ENCODE data around the gene ABCC1.
"Not testable (repeated sequence)": the region's sequence is repeated elsewhere in the genome, so short reads cannot be mapped to it uniquely, and the experiment has no call there.

ABCC1 gene

GRCh38 chr16:15946257-15947044 is 3.0 kb upstream of the ABCC1 start:
- DNase-seq, result no peak

GRCh38 chr16:15947983-15948509 is 1.4 kb upstream of the ABCC1 start:
- no peak for DNase-seq

DNA sequence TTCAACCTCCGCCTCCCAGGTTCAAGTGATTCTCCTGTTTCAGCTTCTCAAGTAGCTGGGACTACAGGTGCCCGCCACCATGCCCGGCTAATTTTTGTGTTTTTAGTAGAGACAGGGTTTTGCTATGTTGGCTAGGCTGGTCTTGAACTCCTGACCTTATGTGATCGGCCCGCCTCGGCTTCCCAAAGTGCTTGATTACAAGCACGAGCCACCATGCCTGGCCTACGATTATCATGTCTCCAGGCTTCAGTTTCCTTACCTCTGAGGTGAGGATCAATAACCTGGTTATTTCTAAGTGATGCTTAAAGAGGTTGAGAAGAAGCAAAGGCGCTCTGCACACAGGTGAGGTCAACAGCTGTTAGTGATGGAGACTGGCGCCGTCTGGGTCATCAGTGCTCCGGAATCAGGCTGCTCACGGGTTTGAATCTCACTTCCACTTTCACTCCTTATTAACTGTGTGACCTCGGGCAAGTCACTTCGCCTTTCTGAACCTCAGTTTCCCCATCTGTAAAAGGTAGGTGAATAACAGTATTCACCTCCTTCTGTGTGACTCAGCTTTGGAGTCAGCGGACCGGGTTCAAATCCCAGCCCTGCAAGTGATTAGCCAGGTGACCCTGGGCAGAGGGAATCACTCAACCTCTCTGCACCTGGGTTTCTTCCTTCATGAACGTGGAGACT is 745 bp upstream of the ABCC1 start:
- no peak for DNase-seq

GRCh38 chr16:15950161-15950854 is 892 bp downstream of the ABCC1 start:
- no peak for DNase-seq

GRCh38 chr16:15950869-15951268 is 1.5 kb downstream of the ABCC1 start:
- no peak for DNase-seq

- no peak for DNase-seq
Observed at GRCh38 chr16:15951852-15952251, 2.4 kb downstream of the ABCC1 start.

DNA sequence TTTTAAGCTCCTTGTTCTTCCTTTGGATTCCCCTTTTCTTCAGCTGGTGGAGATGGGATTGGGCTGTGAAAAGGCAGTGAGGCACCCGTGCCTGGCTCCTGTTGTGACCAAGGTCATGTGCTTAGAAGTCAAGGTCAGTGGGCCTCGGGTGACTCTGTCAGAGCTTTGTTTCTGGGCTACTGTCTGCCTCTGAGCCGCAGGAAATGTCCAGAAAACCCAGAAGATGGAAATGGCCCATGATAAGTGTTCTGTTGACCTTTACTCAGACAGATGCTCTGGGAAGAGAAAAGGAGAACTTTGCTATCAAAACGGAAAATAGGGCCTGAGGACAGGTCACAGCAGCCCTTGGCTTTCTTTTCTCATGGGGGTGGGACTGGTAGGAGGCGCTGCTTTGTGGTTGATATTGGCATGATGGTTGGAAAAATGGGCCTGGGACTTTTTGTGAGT is 2.9 kb downstream of the ABCC1 start:
- DNase-seq, result no peak

- no peak for DNase-seq
Observed at GRCh38 chr16:15953477-15953876, 4.1 kb downstream of the ABCC1 start.

DNA sequence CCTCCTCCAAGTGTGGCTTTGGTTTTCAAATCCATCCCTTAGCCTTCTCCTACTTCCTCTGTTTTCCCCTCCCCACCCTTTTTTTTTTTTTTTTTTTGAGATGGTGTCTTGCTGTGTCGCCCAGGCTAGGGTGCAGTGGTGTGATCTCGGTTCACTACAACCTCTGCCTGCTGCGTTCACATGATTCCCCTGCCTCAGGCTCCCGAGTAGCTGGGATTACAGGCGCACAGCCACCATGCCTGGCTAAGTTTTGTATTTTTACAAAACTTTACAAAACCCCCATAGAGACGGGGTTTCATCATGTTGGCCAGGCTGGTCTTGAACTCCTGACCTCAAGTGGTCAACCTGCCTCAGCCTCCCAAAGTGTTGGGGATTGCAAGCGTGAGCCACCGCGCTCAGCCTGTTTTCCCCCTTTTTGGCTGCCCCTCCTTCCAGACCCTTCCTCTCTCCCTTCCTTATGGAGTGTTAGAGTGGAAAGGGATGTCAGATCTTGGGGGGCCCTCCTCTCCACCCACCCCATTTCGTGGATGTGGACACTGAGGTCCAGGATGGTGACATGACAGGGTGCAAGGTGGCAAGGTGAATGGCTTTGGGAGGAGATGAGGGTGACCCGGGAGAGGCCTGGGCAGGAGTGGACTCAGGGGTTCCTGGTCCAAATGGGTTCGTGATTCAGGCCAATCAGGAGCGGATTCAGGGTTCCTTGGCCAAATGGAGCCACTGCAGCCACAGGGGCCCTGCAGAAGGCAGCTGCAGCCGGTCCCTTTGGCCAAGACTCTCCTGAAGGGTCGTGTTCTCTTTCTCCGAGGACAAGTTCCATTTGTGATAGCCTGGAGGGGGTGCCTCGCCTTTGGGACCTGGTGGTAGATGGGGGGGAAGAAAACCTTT is 4.8 kb downstream of the ABCC1 start:
- DNase-seq, result no peak

DNA sequence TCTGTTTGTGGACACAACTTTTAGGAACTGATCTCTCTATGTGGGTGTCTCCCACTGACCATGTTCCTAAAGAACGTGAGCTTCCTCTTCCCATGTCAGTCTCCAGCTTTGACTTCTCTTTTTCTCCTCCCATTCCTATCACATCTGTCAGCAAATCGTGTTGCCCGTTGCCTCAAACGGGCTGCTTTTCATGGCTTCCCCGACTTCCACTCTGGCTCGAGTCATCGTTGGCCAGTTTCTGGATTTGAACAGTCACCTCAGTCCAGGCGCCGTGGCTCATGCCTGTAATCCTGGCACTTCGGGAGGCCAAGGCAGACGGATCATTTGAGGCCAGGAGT is 5.4 kb downstream of the ABCC1 start:
- DNase-seq, result no peak

GRCh38 chr16:15955425-15955824 is 6.0 kb downstream of the ABCC1 start:
- DNase-seq, result no peak

- DNase-seq, result not testable (repeated sequence)
Observed at GRCh38 chr16:15956106-15956505, 6.7 kb downstream of the ABCC1 start.

- no peak for DNase-seq
Observed at GRCh38 chr16:15958703-15959348, 9.4 kb downstream of the ABCC1 start.

GRCh38 chr16:15960124-15960971 is 10.9 kb downstream of the ABCC1 start:
- DNase-seq, result no peak

GRCh38 chr16:15961060-15961511 is 11.7 kb downstream of the ABCC1 start:
- no peak for DNase-seq

DNA sequence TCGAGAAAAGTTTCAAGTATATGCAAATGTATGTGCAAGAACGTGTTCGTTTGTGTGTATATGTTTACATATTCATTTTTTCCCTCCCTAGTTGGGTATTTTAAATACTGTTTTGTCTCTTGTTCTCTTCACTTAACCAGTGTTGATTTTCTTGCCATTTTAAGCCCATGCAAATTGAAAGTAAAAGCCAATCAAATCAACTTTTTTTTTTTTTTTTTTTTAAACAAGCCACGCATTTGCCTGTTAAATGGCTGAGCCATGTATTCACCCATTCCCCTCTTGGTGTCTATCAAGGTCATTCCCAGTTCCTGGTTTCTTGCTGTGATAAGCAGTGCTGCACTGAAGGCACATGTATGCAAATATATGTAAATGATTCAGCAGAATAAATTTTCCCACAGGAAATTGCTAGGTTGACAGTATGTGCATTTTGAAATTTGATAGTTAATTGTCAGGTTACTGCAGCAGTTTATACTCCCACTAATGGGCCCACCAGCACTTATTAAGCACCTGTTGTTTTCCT is 12.2 kb downstream of the ABCC1 start:
- DNase-seq, result no peak

GRCh38 chr16:15963307-15963910 is 14.0 kb downstream of the ABCC1 start:
- no peak for DNase-seq

GRCh38 chr16:15966420-15966819 is 17.0 kb downstream of the ABCC1 start:
- DNase-seq, result no peak

DNA sequence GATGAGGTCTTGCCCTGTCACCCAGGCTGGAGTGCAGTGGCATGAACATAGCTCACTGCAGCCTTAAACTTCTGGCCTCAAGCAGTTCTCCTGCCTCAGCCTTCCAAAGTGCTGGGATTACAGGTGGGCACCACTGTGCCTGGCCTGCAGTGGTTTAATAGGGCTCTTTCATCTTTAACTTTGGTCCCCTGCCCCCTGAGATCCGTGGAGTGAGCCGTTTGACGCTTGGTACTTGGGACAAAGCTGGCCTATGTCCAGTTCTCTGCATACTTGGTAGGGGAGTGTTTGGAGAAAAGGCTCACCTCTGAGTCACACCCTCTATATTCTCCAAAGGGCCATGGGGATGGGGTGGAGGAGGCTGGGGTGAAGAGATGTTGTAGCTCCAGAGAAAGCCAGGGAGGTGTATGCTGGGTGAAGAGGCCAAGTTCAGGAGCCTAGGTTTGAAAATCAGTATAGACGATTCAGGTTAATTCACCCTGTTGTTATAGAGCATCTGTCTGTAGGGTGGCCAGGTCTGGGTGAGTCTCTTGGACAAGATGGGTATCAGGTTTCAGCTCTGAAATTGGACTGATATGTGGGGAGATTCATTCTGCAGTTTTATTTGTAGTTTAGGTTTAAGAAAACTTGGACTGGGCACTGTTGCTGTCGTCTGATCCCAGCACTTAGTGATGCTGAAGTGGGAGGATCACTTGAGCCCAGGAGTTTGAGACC is 17.6 kb downstream of the ABCC1 start:
- no peak for DNase-seq

All from NCI-H2171 (cell line).